ENCODE measurements around the gene OR8B3. TPM values are rescaled to one million over a fixed set of nuclear protein-coding genes. Genes with fewer than 3 reads are reported as not detected.

OR8B3 gene
- total RNA-seq, 4 donors from 2014 or later, result not detected

GRCh38 chr11:124441519-124441918 is 42.7 kb upstream of the OR8B3 start:
- Histone ChIP-seq H3K27me3 (no peaks in the 10 kb centered on the region), H3K27ac (no peak overlapping the region), H3K9me3 (no peaks in the 10 kb centered on the region), H3K4me3 (no peak overlapping the region), H3K36me3 (no peaks in the 10 kb centered on the region), H3K4me1 (no peaks in the 10 kb centered on the region)
- TF ChIP-seq CTCF (IDR thresholded peaks at IDR 0.05), result no peak
- TF ChIP-seq POLR2A (IDR thresholded peaks at IDR 0.05), result no peak
- no peak for DNase-seq
- intact Hi-C loops (cut with DNase I; ENCODE audit: low total_unique reads), result no loop called here

- TF ChIP-seq CTCF (IDR thresholded peaks at IDR 0.05) (no peak), POLR2A (IDR thresholded peaks at IDR 0.05) (no peak)
- DNase-seq, result no peak
- no peaks in the 10 kb centered on the region for H3K36me3 ChIP-seq
- no peak overlapping the region for H3K27ac ChIP-seq
- no peak overlapping the region for H3K4me3 ChIP-seq
- H3K9me3 ChIP-seq, result no peaks in the 10 kb centered on the region
- no peaks in the 10 kb centered on the region for H3K27me3 ChIP-seq
- H3K4me1 ChIP-seq, result no peaks in the 10 kb centered on the region
- intact Hi-C loops (cut with DNase I; ENCODE audit: low total_unique reads), result no loop called here
Observed at GRCh38 chr11:124441081-124441480, 42.3 kb upstream of the OR8B3 start.

GRCh38 chr11:124440608-124441007 is 41.8 kb upstream of the OR8B3 start:
- Histone ChIP-seq H3K27ac (no peak overlapping the region), H3K4me1 (no peaks in the 10 kb centered on the region), H3K27me3 (no peaks in the 10 kb centered on the region), H3K9me3 (no peaks in the 10 kb centered on the region), H3K36me3 (no peaks in the 10 kb centered on the region), H3K4me3 (no peak overlapping the region)
- intact Hi-C loops (cut with DNase I; ENCODE audit: low total_unique reads), result no loop called here
- TF ChIP-seq POLR2A (IDR thresholded peaks at IDR 0.05) (no peak), CTCF (IDR thresholded peaks at IDR 0.05) (no peak)
- no peak for DNase-seq

GRCh38 chr11:124434699-124435098 is 35.9 kb upstream of the OR8B3 start:
- TF ChIP-seq POLR2A (IDR thresholded peaks at IDR 0.05), result no peak
- no peak for TF ChIP-seq CTCF (IDR thresholded peaks at IDR 0.05)

GRCh38 chr11:124429599-124429998 is 30.8 kb upstream of the OR8B3 start:
- DNase-seq, result no peak
- Histone ChIP-seq H3K36me3 (no peaks in the 10 kb centered on the region), H3K27me3 (no peaks in the 10 kb centered on the region), H3K4me3 (no peak overlapping the region), H3K9me3 (no peaks in the 10 kb centered on the region), H3K4me1 (no peaks in the 10 kb centered on the region), H3K27ac (no peak overlapping the region)
- TF ChIP-seq POLR2A (IDR thresholded peaks at IDR 0.05) (no peak), CTCF (IDR thresholded peaks at IDR 0.05) (no peak)
- intact Hi-C loops (cut with DNase I; ENCODE audit: low total_unique reads), result no loop called here

More at GRCh38 chr11:124434699-124435098, 35.9 kb upstream of the OR8B3 start:
- no peak overlapping the region for H3K4me3 ChIP-seq
- H3K27ac ChIP-seq, result no peak overlapping the region
- no peaks in the 10 kb centered on the region for H3K36me3 ChIP-seq
- no peak for DNase-seq
- H3K4me1 ChIP-seq, result no peaks in the 10 kb centered on the region
- intact Hi-C loops (cut with DNase I; ENCODE audit: low total_unique reads), result no loop called here
- no peaks in the 10 kb centered on the region for H3K9me3 ChIP-seq
- H3K27me3 ChIP-seq, result no peaks in the 10 kb centered on the region
